HG03571 (cell line): ENCODE results near the gene VENTX.
"Not testable (repeated sequence)": the region's sequence is repeated elsewhere in the genome, so short reads cannot be mapped to it uniquely, and the experiment has no call there.

Experiments used
- ATAC-seq: cut with Tn5 transposase; IDR thresholded peaks from one replicate; pipeline ENCODE4 v1.9.1; 2021; ENCODE audit not compliant: unreplicated experiment

Gene VENTX

DNA sequence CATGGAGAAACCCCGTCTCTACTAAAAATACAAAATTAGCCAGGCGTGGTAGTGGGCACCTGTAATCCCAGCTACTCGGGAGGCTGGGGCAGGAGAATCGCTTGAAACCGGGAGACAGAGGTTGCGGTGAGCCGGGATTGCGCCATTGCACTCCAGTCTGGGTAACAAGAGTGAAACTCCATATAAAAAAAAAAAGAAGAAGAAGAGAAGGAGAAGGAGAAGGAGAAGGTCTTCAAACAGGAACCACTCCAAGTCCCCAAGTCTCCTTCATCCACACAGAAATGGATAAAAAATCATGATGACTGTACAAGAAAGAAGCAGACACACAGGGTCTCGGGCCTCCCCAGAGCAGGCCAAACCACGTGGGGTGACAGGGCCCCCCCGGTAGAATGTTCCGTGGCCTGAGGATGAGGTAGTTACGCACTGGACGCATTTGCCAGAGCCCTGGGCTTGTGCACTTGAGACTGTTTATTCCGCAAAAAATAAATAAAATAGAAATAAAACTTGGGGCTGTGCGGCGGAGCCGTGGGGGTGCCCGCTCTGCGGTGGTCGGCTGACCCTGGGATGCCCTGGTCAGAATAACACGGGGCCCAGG lies 15.8 kb downstream of the VENTX start:
- no peak for ATAC-seq

DNA sequence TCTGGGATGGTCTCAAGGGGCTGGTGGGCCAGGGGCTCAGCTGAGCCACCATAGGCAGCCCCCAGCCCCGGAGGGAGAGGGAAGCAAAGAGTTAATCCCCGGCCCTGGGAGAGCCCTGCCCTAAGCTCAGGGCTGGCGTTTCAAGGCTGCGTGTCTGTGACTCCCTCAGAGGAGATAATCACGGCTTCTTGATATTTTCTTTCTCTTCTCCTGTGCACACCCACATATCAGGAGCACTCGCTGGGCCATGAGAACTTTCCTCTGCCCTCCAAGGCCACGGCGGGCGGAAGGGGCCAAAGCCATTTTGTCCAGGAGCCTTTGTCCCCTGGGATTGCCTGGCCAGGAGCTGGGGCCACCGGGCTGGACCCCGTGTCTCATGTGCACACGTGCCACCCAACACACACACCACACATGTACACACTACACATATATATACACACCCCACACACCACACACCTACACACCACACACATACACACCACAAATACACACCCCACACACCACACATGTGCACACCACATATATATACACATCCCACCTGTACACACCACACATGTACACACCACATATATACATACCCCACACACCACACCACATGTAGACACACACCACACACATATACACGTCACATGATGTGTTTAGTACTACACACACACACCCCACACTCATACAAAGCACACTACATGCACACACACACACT lies 16.9 kb downstream of the VENTX start:
- no peak for ATAC-seq

DNA sequence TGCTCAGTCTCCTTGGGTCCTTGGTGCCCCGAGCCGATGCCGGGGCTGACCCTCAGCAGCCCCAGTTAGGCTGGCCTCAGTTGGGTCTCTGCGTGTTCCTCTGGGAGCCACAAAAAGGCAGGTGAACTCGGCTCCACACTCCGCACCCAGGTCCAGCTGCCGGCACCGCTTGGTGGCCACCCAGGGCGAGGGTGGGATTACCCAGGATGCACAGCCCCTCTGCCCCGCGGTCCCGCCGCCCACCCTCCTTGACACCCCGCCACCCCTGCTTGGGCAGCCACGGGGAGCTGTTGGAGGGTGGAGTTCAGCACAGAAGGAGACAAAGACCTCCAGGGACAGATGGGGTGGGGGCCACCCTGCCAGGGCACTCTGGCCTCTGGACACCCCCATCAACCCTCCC lies 17.7 kb downstream of the VENTX start:
- no peak for ATAC-seq

DNA sequence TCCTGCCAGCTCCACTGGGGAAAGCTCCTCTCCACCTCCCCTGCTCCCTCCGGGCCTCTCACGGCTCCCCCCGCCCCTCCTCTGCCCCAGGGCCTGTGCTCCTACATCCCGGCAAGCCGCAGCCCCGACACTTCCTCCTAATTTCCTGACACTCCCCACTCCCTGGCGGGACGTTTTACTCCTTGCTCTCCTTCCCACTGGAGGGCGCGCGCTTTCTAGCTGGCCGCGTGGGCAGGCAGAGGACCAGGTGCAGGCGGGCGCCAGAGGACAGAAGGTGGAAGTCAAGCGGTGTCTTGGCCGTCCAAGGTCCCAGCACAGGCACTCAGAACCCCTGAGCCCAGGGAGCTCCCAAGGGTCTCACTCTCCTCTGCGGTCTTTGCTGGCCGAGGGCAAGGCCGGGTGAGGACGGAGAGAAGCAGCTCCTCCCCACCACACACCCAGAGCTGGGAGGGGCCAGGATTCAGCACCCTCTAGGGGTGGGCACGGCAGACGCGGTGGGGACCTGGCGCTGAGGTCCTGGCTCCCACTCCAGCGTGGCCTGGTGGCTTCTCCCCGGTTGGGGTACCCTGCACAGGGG lies 19.9 kb downstream of the VENTX start:
- ATAC-seq, result no peak

DNA sequence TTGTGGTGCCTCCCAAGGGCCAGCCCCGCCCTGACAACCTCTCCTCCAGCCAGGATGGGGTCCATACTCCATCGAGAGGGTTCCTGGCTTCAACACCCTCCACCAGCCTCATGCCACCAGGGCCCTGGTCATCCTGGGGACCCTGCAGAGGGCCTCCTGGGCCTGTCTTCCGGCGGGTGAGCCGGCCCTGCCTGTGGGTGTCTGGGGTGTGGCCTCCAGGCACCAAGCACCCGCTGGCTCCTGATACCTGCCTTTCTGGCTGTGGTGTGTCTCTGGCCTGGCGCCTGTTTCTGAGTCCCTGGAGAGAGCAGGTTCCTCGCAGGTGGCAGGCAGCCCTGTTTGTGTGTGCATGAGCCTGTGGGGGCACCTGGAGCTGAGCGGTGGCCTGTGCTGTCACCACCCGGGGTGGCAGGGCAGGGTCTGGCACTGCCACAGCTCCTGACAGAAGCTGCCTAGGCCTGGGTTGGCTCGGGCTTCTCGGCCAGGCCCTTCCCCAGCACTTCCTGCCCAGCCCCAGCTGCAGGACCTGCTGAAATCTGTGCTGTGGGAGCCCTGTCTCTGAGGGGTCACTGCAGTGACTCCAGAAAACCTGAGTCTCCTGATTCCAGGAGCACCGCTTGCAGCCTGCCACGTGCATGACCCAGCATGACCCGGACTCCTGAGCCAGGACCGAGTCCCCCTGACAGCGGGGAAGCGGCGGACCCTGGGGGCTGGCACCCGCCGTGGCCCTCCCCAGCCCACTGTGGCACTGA lies 20.6 kb downstream of the VENTX start:
- ATAC-seq, result no peak

DNA sequence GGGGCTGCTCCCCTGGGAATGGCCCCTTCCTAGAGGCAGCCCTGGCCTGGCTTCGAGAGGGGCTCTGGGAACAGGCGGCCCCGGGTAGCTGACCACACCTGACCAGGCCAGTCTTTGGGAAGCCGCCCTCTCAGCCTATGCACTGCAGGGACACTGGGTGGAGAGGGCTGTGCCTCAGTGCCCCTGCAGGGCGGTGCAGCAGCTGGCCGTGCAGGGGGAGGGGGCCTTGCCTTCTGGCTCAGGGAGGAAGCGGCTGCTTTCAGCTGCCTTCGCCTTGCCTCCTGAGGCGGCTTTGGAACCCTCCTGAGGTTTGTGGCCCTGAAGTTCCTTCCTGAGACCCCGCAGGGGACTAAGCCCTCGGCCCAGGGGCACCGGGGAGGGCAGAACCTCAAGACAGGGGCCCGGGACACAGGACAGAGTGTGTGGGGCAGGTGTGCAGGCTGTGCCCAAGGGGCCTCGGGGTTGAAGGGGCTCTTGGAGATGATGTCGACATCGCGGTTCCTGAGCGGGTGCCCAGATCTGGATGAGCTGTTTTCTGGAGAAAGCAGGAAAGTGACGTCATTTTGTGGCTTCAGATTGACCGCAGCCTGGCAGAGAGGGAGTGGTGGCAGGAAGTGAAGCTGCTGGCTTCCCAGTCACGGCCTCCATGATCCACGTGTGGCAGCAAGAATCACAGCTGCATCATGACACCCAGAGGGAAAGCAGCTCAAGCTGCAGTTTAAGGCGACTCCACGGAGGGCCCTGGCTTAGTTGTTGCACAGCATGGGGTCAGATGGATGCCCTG lies 21.4 kb downstream of the VENTX start:
- no peak for ATAC-seq

DNA sequence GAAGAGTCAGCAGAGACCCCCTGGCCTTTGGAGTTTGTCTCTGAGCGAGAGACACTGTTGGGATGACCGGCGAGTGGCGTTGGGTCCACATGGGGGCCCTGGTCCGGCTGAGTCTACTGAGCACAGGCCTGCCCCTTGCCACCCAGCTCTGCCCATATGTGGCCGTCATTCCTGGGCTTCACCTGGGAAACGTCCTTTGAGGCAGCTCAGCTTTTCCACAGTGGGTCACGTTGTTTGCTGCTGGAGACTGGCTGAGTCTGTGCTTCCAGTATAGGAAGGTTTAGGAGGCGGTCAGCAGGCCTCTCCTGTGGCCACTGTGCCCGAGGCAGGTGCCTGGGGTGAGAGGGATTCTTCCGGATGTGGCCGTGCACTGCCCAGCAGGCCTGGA lies 21.9 kb downstream of the VENTX start:
- ATAC-seq, result no peak

DNA sequence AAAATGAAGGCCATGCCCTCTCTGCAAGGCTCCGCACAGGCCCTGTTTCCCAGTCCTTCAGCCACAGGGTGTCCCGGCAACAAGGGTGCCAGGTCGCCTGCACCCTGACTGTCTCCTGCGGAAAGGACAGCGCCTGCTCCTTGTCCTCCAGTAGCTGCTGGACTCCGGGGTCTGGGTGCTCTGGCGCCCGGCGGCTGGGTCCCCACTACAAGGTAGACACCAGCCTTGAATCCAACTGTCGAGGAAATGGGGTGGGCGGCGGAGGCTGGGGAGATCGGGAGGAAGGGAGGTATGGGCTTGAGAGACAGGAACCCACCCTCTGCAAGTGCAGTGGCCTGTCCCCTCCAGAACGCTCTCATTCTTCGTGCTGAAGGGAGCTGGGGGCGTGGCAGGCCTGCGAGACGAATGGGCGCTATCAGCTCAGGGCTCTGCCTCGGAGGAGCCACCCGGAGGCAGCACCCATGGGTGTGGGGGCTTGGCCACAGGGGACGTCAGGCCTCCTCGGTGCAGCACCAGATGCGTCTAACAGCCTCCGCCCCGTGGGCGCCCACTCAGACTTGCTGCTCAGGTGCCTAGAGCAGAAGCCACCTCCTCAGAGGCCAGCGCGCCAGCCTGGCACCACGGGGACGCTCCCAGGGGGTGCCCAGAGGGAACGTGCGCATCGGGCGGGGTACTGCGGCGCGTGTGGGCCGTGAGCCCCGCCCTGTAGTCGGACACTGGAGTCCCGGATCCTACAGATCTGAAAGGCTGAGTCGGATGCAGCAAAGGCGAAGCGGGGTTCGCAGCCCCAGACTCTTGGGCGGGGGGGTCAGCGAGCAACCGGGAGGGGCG lies 23.5 kb downstream of the VENTX start:
- ATAC-seq, result peak; percentile 35

DNA sequence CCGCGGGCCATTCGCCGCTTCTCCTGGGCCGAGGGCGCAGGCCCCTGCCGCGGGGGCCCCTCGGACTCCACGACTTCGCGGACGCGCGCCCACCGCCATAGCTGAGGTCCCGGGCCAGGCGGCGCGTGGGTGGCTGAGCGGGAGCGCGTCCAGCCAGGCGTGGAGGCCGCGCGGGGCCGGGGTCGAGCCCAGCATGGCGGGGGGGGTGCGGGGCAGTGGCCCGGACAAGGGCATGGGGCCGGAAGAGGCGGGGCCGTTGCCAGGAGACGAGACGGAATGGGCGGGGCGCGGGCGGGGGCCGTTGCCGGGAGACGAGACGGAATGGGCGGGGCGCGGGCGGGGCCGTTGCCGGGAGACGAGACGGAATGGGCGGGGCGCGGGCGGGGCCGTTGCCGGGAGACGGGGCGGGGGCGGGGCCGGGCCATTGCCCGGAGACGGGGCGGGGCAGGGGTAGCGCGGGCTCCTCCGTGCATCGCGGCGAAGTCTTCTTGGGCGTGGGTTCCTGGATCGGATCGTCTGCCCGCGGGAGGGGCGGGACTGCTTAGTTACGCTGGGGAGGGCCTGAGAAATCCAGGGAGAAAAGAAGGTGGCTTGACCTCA lies 24.2 kb downstream of the VENTX start:
- peak; percentile 44 for ATAC-seq

DNA sequence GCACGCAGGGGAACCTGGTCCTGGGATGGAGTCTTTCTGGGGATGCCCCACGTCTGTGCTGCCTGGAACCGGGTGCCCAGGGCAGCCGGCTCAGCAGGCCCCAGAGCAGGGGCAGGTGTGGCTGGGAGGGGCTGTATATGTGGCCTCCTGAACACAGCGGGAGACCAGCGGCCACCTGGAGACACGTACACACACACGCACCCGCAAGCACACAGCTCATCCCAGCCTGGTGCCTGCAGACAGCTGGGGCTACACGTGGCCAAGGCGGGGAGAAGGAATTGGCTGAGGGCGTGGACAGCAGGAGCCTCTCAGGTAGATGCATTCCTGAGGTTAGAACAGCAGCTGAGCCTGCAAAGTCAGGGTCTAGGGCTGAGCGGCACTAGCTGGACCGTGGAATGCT lies 25.0 kb downstream of the VENTX start:
- no peak for ATAC-seq

DNA sequence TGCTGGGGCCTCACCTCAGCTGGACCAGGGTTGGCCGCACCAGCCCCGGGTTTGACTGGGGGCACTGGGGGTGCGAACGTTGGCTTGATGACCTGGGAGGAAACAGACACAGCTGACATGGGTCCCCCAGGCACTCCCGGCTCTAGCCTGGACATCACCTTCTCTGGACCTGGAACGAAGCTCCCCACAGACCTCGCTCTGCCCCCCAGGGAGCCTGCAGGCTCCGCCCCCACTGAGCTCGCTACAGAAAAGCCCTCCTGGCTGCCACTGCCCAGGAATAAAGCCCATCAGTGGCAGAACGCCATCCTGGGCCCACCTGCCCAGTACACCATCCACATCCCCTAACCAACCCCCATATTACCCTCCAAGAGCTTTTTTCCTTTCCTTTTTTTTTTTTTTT lies 26.0 kb downstream of the VENTX start:
- ATAC-seq, result no peak

DNA sequence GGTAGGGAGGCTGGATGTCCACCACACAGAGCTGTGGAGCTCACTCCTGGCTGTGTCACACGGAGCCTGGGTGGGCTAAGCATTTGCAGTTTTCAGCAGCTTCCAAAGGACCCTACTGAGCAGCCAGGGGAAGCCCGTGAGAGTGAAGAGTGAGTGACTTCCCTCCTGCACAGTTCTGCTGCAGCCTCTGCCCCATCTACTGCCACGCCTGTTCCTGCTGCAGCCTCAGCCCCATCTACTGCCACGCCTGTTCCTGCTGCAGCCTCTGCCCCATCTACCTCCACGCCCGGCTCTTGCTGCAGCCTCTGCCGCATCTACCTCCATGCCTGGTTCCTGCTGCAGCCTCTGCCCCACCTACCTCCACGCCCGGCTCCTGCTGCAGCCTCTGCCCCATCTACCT lies 26.8 kb downstream of the VENTX start:
- ATAC-seq, result no peak

DNA sequence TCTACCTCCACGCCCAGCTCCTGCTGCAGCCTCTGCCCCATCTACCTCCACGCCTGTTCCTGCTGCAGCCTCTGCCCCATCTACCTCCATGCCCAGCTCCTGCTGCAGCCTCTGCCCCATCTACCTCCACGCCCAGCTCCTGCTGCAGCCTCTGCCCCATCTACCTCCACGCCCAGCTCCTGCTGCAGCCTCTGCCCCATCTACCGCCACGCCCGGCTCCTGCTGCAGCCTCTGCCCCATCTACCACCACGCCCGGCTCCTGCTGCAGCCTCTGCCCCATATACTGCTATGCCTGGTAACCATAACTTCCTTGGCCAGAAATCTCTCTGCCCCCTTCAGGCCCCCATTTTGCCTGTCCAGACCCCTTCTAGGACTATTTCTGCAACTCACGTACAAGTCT lies 27.4 kb downstream of the VENTX start:
- not testable (repeated sequence) for ATAC-seq

DNA sequence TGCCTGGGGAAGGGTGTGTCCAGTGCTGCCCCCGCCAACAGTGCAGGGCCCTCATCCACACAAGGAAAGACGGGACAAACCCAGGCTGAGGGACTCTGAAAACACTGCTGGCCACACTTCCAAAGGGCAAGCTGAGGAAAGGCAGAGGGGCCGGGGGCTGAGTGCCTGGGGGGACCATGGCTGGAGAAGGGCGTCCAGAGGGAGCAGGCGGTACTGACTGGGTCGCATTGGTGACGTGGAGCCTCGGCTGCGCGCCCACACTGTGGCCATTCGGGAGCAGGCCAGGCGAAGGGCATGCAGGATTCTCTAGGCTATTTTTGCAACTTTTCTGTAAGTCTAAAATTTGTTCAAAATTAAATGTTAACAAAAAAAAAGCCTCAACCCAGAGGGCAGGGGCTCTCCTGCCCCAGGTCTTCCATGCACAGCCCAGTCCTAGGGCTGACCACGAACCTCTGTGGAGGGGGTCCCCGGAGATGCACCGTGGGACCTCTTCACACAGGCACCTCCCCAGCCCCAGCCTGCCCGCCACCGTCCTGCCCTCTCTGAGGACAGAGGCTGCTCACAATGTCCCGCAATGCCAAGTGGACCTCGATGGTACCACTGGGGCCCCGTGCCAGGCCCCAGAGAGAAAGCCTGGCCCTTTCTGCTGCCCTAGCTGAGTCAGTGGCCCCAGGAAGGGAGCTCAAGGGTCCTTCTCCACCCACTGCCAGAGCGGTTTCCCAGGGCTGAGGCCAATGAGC lies 28.6 kb downstream of the VENTX start:
- no peak for ATAC-seq

DNA sequence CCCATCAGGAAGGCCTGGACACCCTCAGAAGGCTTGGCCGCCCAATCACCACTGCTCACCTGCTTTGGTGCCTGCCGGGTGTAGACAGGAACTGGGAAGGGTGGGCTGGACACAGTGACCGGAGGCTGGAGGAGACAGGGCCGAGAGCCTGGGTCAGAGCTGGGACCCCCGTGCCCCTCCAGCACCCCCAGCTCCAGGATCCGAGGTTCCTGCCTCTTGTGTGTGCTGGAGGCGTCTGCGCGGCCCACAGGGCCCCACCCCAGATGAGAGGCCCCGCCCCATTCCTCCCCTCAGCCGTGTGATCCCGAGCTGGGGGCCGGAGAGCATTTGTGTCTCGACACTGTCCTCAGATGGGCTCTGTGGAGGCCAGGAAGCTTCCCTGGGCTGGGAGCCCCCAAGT lies 29.6 kb downstream of the VENTX start:
- no peak for ATAC-seq

DNA sequence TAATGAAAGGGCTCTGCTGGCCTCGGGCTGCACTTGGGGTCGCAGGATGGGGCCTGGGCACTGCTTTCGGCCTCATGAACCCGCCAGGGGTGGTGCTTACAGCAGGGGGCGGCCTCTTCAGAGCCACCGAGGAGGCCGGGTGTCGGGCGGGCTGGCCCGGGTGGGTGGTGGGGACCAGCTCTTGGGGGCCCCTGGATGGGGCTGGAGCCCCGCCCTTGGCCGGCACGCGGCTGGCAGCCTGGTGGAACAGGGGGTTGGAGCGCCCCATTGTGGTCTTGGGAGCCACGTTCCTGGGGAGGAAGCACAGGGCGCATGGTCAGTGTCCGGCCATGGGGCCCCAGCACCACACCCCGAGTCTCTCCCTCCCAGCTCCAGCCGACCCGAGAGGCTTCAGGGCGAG lies 30.2 kb downstream of the VENTX start:
- ATAC-seq, result no peak

DNA sequence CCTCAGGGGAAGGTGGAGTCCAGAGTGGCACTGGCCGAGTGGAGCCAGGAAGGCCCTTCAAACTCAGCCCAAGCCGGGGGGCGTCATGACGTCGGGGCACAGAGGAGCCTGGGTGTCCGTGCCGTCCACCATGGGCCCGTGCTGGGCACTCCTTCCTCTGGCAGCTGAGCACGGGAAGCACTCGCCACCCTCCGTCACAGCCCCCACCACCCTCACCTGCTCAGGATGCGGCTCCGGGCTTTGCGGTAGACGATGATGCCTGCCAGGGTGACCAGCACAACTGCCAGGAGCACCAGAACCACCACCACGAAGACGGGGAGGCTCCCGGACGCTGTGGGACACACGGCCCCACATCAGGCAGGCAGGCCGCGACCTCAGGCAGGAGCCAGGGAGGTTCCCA lies 30.9 kb downstream of the VENTX start:
- no peak for ATAC-seq

DNA sequence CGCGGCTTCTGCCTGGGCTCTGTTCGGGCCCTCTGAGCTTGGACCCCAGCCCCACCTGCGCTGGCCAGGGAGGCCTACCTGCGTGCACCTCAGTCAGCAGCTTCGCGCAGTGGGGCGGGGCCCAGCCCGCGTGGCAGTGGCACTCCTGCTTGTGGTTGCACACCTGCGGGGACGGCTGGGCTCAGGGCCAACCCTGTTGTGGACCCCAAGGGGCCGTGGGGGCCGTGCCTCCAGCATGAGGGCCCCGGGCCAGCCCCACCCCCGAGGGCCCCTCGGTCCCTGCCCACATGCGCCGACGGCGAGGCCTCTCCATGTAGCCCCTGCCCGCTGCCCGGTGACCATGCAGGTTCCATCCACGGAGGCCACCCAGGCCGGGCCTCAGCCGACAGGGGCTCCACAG lies 31.7 kb downstream of the VENTX start:
- no peak for ATAC-seq

DNA sequence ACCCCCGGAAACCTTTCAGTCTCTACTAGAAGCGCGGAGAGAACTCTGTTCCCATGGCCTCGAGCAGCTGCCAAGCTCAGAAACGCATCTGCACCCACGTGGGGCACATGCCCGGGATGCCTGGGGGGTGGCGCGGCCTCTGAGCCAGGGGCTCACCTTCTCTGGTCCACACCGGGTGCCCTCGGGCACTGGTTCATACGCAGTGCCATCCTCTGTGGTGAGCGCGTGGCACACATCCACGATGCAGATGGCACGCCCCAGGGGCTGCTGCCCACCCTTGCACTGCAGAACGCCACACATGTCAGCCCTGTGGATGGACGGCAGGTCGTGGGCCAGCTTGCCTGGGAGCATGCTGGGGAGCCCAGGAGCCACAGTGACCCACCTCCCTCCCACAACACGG lies 32.5 kb downstream of the VENTX start:
- no peak for ATAC-seq
